ENCODE measurements around the gene DUSP5.
"Not testable (repeated sequence)": the region's sequence is repeated elsewhere in the genome, so short reads cannot be mapped to it uniquely, and the experiment has no call there.

The DUSP5 gene

DNA sequence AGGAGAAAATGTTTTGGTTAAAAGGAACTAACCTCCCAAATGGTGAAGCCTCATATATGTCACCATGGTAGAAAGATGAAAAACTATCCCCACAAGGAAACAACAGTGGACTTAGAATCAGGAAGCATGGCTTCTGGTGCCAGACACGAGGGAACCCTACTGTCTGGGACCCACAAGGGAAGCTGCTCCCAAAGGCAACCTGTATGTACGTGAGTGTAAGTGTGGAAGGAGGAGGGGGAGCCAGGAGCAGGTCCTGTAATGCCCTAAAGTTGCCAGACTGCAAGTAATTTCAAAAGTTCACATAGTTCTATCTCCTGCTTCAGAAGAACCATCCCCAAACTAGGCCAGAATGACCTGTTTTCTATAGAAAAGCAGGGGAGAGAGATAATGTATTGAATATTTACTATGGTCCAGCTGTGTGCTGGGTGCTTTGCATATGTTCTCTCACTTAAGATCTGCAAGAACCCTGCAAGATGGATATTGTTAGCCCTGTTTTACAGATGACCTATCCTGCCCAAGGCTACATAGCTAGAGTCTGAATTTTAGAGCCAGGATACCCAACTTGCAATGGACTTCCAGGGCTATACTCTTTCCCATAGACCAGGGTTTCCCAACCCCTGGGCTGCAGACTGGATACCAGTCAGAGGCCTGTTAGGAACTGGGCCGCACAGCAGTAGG is 19.2 kb downstream of the DUSP5 start:
- no peak for DNase-seq (ENCODE audit: low read depth in 2 of 2)

DNA sequence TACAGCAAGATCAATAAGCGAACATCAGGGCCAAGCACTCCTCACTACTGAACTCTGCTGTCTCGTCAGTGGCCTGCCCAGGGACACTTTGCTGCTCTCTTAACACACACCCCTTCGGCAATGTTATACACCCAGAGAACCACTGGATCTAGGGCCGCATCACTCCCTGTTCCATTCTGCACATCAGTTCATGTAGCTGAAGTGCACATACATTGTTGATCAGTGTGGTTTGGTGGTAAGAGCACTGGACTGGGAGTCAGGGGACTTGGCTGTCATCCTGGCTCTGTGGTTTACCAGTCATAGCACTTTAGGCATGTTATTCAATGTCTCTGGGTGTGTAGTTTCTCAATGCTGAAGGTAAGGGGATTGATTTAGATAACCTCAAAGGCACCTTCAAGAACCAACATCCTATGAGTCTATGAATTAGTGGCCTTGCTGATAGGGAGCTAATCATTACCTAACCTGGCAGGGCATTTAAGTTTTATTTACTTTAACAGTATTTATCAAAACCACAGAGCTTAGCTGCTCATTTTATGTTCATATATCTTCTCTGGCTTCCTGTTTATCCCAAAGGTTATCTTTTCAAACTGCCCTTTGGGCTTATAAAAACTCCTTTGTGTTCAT is 24.8 kb downstream of the DUSP5 start:
- DNase-seq (ENCODE audit: low read depth in 2 of 2), result no peak

DNA sequence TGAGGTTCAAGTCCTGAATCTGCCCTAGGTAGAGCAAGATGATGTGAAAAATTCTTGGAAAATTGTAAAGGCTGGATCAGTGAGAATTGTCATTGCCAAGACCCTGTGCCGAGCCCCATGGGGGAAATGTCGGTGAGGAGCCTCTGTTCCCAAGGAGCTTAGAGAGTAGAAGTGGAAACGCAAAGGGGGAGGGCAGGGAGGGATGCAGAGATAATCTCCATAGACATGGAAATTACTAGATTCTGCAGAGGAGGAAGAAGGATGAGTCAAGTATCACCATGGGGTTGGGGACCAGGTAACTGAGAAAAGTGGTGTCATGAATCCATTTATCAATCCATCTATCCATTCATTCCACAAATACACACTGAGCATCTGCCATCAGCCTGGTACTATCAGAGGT is 26.0 kb downstream of the DUSP5 start:
- no peak for DNase-seq (ENCODE audit: low read depth in 2 of 2)

DNA sequence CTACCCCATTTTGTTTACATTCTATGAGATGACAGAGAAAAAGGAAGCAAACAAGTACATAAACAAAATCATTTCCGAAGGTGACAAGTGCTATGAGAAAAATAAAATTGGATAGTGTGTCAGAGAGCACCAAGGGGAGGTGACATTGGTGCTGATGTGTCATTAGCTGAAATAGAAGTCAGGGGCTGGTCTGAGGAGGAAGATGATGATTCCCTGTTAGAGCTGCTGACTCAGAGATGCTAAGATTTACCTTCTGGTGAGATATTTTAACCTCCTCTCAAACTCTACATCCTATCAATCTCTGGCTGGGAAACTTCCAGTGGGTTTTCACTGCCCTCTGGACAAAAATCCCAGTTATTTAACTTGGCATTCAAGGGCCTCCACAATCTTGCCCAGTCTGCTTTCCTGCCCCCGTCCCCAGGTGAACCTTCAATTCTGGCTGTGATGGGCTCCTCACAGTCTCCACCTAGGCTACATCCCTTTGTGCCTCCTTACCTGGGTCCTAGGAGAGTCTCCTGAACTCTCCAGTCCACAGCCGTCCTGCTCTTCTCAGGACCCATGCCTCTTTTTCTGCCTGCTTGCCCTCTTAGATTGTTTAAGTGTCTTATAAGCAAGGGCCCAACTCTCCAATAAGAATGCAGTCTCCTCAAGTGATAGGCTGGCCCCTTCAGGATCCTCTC is 26.6 kb downstream of the DUSP5 start:
- no peak for DNase-seq (ENCODE audit: low read depth in 2 of 2)

DNA sequence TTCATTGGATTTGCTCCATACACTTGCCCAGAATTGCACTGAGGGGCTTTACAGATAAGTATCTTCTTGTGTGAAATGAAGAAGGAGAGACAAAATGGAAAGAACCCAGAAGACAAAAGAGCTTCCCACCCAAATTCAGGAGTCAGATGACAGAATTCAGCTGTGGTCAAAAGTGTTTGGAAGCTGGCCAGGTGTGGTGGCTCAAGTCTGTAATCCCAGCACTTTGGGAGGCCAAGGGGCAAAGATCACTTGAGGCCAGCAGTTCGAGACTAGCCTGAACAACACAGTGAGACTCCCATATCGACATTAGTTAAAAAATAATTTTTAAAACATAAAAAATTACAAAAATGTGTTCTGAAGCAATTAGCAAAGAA is 27.1 kb downstream of the DUSP5 start:
- DNase-seq (ENCODE audit: low read depth in 2 of 2), result no peak

DNA sequence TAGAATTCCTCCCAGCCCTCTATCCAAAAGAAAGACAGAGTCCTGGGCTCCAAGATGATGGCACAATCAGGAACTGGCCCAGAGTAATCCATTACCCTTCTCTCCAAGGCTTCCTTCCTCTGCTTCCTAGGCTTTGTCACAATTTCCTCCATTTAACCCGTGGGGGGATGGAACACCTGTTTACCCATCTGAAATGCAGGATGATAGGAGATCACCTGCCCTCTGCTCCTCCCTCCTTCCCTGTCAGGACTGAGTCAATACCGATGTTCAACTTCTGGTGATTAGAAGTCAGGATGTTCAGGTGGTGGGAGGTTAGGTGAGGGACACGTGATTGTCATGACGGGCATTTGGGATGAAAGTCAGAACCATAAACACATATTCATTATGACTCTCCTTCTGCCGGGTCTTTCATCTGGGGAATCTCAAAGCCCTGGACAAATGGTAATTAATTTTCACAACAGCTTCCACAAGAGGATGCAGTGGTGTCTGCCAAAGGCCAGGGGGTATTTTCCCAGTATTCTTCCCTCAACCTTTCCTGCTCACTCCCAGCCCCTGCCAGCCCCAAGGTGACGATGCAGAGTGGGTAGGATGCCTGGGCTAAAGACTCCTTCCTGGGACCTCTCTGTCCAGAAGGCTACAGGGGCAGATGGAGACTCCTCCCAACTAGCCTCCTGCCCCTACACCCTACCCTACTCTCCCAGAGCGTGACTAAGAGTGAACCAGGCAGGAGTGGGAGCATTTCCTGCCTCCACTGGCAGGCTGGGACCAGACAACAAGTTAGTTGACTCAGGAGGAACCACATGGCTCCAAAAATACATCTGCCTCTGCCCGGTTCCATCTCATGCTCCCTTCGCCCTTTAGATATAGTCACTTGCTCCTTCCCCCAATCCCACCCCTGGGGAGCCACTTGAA is 27.9 kb downstream of the DUSP5 start:
- DNase-seq (ENCODE audit: low read depth in 2 of 2), result no peak

DNA sequence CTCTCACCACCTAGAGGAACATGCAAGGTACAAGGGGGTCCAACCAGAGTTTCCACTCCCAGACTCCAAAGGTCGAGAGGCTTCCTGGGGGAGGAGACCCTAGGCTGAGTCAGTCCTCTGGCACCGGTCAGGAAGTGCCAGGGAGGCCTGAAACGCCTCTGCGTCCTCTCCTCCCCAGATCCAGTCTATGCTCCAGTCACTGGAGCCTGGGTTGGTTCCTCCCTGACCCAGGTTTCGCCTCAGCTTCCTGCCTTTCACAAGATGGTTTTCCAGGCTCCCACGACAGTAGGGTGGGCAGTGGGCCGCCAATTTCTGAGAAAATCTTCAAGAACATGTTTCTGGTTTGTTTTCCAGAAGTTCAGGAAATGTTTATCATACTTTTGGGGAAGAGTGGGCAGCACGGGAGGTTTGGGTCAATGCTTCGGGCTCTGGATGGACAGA is 30.0 kb downstream of the DUSP5 start:
- no peak for DNase-seq (ENCODE audit: low read depth in 2 of 2)

DNA sequence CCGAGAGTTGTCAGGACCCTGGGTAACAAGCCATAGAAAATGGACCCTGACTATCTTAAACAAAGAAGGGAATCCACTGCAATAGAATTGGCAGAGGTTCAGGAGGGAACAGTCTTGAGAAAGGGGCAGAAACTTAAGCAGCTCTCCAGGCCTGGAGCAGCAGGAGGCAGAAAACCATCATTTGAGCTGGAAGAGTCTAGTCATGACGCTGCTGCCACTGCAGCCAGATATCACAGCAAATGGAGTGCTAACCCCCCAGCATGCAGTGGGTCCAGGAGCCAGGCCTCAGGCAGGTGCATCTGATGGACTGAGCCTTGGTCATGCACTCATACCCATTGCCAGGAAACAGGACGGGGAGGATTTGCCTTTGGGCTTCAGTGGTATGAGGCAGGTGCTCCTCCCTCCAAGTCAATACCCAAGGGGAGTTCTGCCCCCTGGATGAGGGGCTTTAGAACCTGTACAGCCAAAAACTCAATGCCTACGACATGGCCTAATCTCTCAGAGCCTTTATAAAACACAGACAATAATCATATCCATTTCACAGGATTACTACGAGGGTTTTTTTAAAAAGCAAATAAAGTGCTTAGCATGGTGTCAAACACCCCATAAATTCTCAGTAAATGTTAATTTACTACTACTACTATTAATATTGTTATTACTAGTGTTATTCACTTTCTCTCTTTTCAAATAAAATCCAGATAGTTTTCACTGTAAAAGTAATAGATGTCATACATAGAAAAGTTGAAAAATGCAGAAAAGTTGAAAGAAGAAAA is 30.7 kb downstream of the DUSP5 start:
- no peak for DNase-seq (ENCODE audit: low read depth in 2 of 2)

DNA sequence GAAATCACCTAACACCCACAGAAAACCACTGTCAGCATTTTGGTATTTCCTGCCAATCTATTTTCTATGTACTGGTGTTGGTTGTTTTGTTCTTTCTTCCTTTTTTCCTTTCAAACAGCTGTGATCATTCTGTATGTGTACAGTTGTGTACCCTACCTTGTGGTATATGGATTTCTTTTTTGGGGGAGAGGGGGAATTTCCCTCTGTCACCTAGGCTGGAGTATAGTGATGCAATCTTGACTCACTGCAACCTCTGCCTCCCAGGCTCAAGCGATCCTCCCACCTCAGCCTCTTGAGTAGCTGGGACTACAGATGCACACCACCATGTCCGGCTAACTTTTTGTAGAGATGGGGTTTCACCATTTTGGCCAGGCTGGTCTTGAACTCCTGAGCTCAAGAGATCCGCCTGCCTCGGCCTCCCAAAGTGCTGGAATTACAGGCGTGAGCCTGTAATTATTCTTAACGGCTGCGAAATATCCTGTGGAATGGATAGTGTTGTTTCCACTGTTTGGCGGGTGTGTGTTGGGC is 31.4 kb downstream of the DUSP5 start:
- DNase-seq (ENCODE audit: low read depth in 2 of 2), result not testable (repeated sequence)

DNA sequence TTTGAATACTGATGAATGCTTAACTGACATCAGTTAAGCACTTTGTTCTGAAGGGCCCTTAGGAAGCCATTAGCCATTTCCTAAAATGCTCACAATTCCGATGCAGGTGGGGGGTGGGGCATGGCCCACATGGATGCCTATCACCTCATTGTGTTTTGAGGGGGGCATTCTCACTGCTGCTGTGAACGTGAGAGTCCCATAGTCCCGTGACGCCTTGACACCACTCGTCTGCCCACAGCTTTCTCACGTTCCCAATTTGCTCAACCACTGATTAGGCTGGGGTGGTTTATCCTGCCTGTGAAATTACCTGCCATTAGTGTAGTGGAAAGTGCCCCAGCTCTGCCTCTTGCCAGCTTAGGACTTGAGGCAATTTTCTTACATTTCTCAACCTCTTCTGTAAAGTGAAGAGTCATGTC is 31.9 kb downstream of the DUSP5 start:
- no peak for DNase-seq (ENCODE audit: low read depth in 2 of 2)

DNA sequence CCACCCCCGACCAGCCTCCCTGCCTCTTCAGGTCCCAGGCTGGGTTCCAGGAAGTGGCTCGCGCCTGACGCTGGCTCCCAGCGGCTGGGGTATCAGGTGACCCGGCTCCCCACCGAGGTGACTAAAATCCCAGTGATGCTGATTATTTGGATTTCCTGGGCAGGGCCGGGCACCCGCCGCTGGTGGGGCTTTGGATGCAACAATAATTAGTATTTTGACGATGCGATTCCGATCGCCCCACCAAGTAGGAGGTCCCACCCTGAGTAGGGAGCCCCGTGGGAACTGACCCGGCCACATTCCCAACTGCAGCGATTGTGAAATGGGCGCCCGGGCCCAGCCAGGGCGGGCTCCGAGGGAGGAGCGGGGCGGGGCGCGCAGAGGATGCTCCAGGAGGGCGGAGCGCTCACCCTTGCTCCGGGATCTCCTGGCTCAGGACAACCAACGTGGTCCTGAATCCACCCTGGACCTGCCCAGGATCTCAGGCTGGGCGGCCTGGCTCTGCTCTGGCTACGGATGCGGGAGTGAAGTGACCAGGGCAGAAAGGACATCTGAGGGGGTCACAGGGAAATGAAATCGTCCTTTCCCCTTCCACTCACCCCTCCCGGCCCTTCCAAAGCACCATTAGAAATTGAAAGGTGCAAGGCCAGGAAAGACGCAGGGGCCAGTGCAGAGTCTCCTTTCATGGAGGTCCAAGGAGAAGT is 32.6 kb downstream of the DUSP5 start:
- DNase-seq (ENCODE audit: low read depth in 2 of 2), result no peak

DNA sequence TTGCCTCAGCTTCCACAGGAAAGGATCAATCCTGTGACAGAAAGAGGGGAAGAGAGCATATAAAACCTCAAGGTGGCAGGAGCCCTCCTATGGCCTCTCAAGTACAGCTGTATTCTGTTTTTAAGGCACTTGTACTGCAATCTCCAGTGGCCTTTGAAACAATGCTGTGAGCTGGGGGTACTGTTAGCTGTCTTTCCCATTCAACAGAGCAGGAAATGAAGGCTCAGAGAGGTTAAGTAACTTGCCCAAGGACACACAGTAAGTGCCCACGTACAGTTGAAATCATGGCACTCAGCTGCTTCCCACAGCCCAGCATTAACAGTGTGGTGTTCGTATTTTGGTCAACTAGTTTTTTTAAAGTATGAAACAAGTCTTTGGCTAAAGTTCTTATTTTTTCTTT is 34.0 kb downstream of the DUSP5 start:
- DNase-seq (ENCODE audit: low read depth in 2 of 2), result no peak

DNA sequence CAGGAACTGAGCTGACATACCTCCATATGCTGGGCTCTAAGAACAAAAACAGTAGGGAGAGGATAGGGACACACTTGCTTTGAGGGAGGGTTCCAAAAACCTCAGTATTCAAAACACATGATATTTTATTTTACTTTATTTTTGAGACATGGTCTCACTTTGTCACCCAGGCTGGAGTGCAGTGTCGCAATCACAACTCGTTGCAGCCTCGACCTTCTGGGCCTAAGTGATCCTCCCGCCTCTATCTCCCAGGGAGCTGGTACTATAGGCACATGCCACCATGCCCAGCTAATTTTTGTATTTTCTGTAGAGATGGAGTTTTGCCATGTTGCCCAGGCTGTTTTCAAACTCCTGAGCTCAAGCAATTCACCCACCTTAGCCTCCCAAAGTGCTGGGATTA is 34.9 kb downstream of the DUSP5 start:
- not testable (repeated sequence) for DNase-seq (ENCODE audit: low read depth in 2 of 2)

DNA sequence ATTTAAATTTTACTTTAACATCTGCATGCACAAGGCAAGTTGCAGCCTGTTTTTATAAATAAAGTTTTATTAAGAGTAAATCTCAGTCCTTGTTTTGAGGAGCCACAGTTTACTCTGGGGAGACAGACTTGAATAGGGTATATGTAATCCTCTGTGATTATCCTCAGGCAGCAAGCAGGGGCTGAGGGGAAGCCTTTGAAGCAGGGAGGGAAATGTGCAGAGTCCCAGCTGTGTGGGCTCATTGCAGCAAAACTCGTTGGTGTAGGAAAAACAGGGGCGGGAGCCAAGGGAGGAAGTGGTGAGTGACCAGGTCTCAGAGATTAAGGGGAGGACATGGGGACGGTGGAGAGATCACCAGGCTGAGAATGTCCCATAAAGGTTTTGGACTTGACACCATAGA is 35.4 kb downstream of the DUSP5 start:
- DNase-seq (ENCODE audit: low read depth in 2 of 2), result no peak

DNA sequence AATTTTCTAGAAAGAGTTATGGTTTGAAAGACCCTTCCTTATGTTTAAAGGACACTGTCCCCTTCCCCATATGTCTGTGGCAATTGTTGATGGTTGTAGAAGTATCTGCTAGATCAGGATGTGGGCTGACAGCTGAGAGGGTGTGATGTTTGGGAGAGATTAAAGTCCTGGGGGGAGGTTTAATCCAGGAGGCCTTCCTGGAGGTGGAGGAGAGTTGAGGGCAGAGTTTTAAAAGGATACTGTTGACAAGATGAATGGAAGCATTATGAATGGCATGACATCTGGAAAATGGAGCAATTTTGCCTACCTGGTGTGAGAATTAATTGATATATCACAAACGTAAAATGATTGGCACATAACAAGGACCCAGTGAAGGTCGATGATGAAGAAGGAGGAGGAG is 36.9 kb downstream of the DUSP5 start:
- no peak for DNase-seq (ENCODE audit: low read depth in 2 of 2)

DNA sequence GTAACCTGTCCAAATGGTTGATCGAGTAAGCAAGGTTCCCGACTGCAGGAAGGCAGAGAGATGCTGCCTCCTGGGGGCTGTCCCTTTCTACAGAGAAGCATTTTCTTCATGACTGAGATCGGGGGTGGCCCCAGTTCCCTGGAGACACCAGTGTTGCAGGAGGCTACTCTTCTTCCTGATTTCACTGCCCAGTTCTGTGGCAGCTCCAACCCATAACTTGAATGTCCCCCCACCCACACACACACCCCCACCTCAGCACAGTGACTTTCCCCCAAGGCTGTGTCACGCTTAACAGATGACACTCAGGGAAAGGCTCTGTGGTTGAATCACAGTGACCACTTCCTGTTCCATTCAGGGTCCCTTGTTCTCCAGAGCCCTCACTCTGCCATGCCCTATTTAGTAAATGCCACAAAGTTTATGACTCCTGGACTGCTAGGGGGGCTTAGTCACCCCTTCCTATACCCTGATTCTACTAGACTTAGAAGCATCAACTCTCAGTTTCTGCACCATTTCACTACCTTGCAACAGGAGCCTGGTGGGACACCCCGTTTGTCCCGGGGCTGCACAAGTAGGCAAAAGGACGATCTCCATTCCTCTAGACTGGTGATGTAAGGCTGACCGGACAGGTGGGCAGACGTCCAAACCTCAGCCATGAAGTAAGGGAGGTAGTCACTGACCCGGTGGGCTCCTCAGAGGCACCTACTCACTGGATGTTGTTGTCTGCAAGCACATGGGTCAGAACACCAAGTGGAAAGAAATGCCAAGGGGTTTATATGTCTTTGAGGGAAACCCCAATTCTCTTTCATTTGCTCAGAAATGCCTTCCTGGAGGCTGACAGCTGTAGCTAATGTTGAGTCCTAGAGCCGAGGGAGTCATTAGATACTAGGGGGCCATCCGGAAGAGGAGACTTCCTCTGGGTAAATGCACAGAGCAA is 38.5 kb downstream of the DUSP5 start:
- peak; percentile 53 to 71 for DNase-seq (ENCODE audit: low read depth in 2 of 2)

DNA sequence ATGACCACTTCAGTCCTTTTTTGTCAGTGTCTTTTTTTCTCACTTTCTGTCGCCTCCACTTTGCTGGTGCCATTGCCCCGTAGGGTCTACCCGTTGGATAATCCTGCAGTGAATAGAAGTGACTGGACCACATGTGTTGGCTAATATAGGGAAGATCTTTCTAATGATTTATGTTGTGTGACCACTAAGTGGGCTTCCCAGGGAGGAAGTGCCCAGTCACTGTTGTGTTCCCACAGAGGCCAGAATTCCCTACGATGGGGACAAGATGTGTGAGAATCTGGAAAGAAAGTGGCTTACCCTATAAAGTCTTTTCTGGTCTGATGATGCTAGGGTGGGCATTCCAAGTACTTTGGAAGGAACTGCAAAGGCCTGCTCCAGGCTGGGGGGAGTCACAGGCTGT is 41.4 kb downstream of the DUSP5 start:
- DNase-seq (ENCODE audit: low read depth in 2 of 2), result no peak

DNA sequence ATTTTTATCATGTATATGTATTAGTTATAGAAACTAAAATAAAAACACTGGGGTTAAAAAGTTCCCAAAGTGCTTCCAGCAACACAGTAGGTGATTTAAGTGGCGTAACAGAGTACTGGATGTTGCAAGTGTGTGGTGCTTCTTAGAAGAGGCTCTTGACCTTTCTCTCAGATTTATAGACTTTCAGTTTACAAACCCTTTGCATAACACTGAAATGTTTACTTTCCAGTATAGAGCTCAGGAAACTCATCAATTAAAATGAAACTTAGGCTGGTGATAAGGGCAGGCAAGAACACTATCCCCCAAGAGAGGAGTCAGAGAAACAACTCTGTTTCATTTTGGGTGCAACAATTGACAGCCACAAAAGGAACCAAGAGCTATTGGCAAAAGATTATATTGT is 42.3 kb downstream of the DUSP5 start:
- DNase-seq (ENCODE audit: low read depth in 2 of 2), result no peak

DNA sequence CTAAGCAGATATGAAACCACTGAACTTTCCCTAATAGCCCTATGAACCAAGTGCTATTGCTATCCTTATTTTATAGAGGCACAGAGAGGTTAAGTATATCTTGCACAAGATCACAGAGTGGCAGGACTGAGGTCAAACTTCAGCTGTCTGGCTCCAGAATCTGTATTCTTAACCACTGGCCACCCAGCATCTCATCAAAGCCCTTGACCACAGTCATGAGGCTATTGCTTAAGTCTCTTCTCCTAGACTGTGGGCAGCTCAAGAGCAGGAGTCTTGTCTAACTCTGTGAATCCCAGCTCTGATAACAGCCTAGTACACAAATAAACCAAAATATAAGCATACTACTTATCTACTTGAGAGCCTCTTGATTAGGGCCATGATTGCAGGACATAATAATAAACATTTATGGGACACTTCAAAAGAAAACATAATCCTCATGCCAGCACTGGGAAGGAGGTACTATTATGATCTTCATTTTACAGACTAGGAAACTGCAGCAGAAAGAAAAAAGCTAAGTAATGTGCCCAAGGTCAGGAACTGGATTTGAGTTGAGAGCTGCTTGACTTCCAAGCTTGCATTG is 47.3 kb downstream of the DUSP5 start:
- DNase-seq (ENCODE audit: low read depth in 2 of 2), result no peak
